ENCODE measurements around the gene IL2RG.

The IL2RG gene

DNA sequence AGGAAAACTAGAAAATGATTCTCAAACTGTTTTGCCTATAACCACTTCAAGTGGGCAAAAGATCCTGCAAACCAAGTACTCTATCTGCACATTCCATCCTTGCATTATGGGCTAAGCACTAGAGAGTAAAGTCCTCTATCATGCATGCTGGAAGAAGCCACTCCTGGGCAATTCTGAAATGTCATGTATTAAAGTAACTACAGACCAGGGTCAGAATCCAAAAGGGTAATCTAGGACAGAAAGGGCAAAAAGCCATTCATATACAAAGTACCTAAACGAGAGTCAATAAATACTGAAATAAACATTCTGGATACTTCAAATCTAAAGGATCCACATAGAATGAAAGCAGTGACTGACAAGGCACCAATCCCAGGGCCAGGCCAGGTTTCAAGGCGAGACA, 44.3 kb downstream of the IL2RG start:
- DNase-seq: no peak

DNA sequence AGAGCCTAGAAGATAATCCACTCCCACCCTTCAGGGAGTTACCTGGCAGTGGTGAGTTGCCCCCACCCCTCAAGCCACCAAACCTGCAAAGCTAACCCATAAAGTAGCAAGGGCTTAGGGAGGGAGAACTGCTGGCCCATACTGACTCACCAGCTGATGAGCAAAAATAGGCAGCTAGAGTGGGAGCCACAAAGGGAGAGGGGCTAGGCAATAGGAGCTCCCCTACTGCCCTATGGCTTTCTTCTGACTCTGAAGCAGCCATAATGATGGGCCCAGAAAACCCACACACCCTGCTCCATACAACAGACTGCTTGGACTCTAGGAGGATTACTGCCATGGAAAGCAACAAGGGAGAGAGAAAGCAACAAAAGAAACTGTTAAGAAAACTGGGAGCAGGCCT, 51.2 kb downstream of the IL2RG start:
- DNase-seq: no peak

DNA sequence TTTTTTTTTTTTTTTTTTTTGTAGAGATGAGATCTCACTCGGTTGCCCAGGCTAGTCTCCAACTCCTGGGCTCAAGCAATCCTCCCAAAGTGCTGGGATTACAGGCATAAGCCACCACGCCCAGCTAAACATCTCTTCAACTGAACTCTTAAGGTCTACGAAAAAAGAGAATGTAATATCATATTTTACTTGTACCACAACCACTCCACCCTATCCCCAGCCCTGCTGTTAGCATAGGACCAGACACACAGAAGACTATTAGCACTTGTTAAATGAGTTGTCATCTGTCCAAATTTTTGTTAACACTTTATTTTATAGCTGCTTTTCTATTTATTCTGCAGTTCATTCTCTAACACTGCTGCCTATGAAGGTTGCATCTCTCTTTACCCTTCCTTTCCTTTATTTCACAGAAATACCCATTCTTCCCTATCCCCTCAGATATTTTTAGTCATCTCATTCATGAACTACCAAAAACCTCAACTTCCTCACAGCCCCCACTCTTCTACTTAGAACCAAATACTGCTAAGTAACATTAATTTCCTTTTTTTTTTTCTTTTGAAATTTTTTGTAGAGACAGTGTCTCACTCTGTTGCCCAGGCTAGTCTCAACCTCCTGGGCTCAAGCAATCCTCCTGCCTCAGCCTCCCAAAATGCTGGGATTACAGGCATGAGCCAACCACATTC, 53.4 kb downstream of the IL2RG start:
- DNase-seq: peak; percentile 58

All from inflammatory macrophage treated with lipopolysaccharide for 4 hours (primary cell).